HCT116 (cell line): Measurements from ENCODE around the gene DLK1. TPM values are rescaled to one million over a fixed set of nuclear protein-coding genes. Genes with fewer than 3 reads are reported as not detected.

Source experiments
- ATAC-seq: fragments of 200-7000 bp; cut with Tn5 transposase; 2 replicates; pipeline ENCODE4 v1.9.1; 2020; ENCODE audit warnings: mild to moderate bottlenecking, moderate library complexity
- BruUV-seq: library from RNA; stranded (reverse); fragments of 400-500 nt; replicated peaks from 2 replicates; lab custom pipeline; 2021; lab: Mats Ljungman, UMichigan
- CTCF ChIA-PET: fragments of 300-600 bp; sonication (Branson Sonifier 250); formaldehyde crosslinking; loops from one replicate; lab custom pipeline; 2021; ENCODE audit warnings: antibody characterized with exemption; lab: Charles Lee
- POLR2A ChIA-PET: fragments of 300-600, 350-600 bp; sonication (Branson Sonifier 250); formaldehyde crosslinking; loops from one replicate; lab custom pipeline; 2021; ENCODE audit warnings: antibody characterized with exemption; lab: Charles Lee
- RAD21 ChIA-PET, 2 experiments: fragments of 300-600 bp; sonication (Branson Sonifier 250); formaldehyde crosslinking; loops; one replicate each; lab custom pipeline; 2023; ENCODE audit warnings: low total read pairs in 2 of 2; ENCODE audit not compliant: uncharacterized antibody in 2 of 2, unreplicated experiment in 2 of 2, low non-redundant PET in 1 of 2; lab: Charles Lee
- DNase-seq: peaks from one replicate; pipeline ENCODE4 v3.0.0-alpha.2; 2010; ENCODE audit warnings: low read depth, low spot score
- H2AFZ ChIP-seq: fragments of 200-600 bp; shearing (Covaris generic), sonication (generic); 2 replicates; pipeline ENCODE4 v1.6.1; 2017; ENCODE audit warnings: low read depth, mixed run types, mixed read lengths, antibody characterized with exemption, low read length; ENCODE audit not compliant: poor library complexity, severe bottlenecking
- H3K27ac ChIP-seq: 2 replicates; pipeline ENCODE4 v1.5.1; 2012; ENCODE audit warnings: low read depth, low read length
- H3K27me3 ChIP-seq: fragments of 200-600 bp; sonication (generic); 2 replicates; pipeline ENCODE4 v1.6.1; 2016; ENCODE audit warnings: mixed run types, low read length, mixed read lengths; ENCODE audit not compliant: insufficient read depth
- H3K36me3 ChIP-seq, 2 experiments: fragments of 200-500 bp in 1 of 2; fragments of 200-600 bp in 1 of 2; sonication (Bioruptor generic) in 1 of 2; sonication (generic) in 1 of 2; 2 replicates each; pipeline versions ENCODE4 v1.5.1 to v1.6.1; 2014 to 2016; ENCODE audit warnings: low read length in 2 of 2, inconsistent platforms in 1 of 2, mixed read lengths in 1 of 2, mixed run types in 1 of 2; ENCODE audit not compliant: insufficient read depth in 2 of 2, control insufficient read depth in 1 of 2
- H3K4me1 ChIP-seq, 2 experiments: fragments of 200-600 bp in 1 of 2; sonication (generic) in 1 of 2; 2 replicates each; pipeline versions ENCODE4 v1.5.1 to v1.6.1; 2012 to 2017; ENCODE audit warnings: low read length in 2 of 2, inconsistent platforms in 1 of 2, mild to moderate bottlenecking in 1 of 2, mixed read lengths in 1 of 2, mixed run types in 1 of 2, moderate library complexity in 1 of 2; ENCODE audit not compliant: insufficient read depth in 2 of 2, control insufficient read depth in 1 of 2
- H3K4me2 ChIP-seq: fragments of 200-600 bp; sonication (generic); 2 replicates; pipeline ENCODE4 v1.6.1; 2017; ENCODE audit warnings: mixed run types, low read length, mixed read lengths
- H3K4me3 ChIP-seq, 2 experiments: fragments of 200-600 bp in 1 of 2; sonication (generic) in 1 of 2; replicated peaks in 1 of 2; 2 replicates each; pipeline ENCODE4 v1.5.1; 2011 to 2016; ENCODE audit warnings: low read length in 2 of 2, control low read depth in 1 of 2, low read depth in 1 of 2, mild to moderate bottlenecking in 1 of 2, mixed read lengths in 1 of 2, mixed run types in 1 of 2
- H3K79me2 ChIP-seq: fragments of 200-600 bp; sonication (generic); 2 replicates; pipeline ENCODE4 v1.6.1; 2017; ENCODE audit warnings: mild to moderate bottlenecking, mixed run types, low read length, moderate library complexity, mixed read lengths; ENCODE audit not compliant: insufficient read depth
- H3K9ac ChIP-seq: fragments of 200-600 bp; sonication (generic); 2 replicates; pipeline ENCODE4 v1.6.1; 2016; ENCODE audit warnings: low read length, mixed read lengths
- H3K9me2 ChIP-seq: fragments of 200-600 bp; sonication (generic), shearing (Covaris generic); 2 replicates; pipeline ENCODE4 v1.6.1; 2017; ENCODE audit warnings: mixed run types, mild to moderate bottlenecking, moderate library complexity; ENCODE audit not compliant: insufficient read depth
- H3K9me3 ChIP-seq, 2 experiments: fragments of 200-500 bp in 1 of 2; fragments of 200-600 bp in 1 of 2; sonication (Bioruptor generic) in 1 of 2; sonication (generic) in 1 of 2; 2 replicates each; pipeline ENCODE4 v1.6.1; 2014 to 2017; ENCODE audit warnings: low read length in 2 of 2, mixed read lengths in 2 of 2, inconsistent platforms in 1 of 2, low read depth in 1 of 2, mild to moderate bottlenecking in 1 of 2, mixed run types in 1 of 2, moderate library complexity in 1 of 2; ENCODE audit not compliant: control insufficient read depth in 1 of 2, insufficient read depth in 1 of 2
- H4K20me1 ChIP-seq: fragments of 200-600 bp; sonication (generic), shearing (Covaris generic); 2 replicates; pipeline ENCODE4 v1.6.1; 2017; ENCODE audit warnings: mixed run types, mild to moderate bottlenecking, moderate library complexity; ENCODE audit not compliant: insufficient read depth
- CEBPB ChIP-seq: IDR thresholded peaks from 2 replicates; pipeline ENCODE4 v1.6.1; 2012; ENCODE audit warnings: low read depth
- EGR1 ChIP-seq: IDR thresholded peaks from 2 replicates; pipeline ENCODE4 v1.6.1; 2012; ENCODE audit warnings: low read depth
- ELF1 ChIP-seq: IDR thresholded peaks from 2 replicates; pipeline ENCODE4 v1.6.1; 2012; ENCODE audit warnings: low read depth, borderline replicate concordance
- EZH2 ChIP-seq: fragments of 200-600 bp; sonication (generic); IDR thresholded peaks from 2 replicates; pipeline ENCODE4 v1.6.1; 2017; ENCODE audit warnings: antibody characterized with exemption, mixed run types
- JUND ChIP-seq: IDR thresholded peaks from 2 replicates; pipeline ENCODE4 v1.6.1; 2012
- POLR2A ChIP-seq: IDR thresholded peaks from 2 replicates; pipeline ENCODE4 v1.7.0; 2011; ENCODE audit warnings: borderline replicate concordance; ENCODE audit not compliant: insufficient read depth, insufficient read length; ENCODE audit errors: extremely low read depth
- RAD21 ChIP-seq: IDR thresholded peaks from 2 replicates; pipeline ENCODE4 v1.6.1; 2012; ENCODE audit warnings: low read depth, mild to moderate bottlenecking
- SIN3A ChIP-seq: IDR thresholded peaks from 2 replicates; pipeline ENCODE4 v1.6.1; 2012; ENCODE audit warnings: low read depth
- ZNF274 ChIP-seq: fragments of 200-500 bp; sonication (Bioruptor generic); IDR thresholded peaks from 2 replicates; pipeline ENCODE4 v1.6.1; 2014; ENCODE audit warnings: mild to moderate bottlenecking, low read depth, low read length, inconsistent platforms
- intact Hi-C: fragments of 100-400 bp; cut with micrococcal nuclease; formaldehyde crosslinking; loops from 2 replicates; pipeline ENCODE4 v1.10.0; 2022
- total RNA-seq: library from RNA; stranded (reverse); gene quantifications from one replicate; pipeline ENCODE4 v1.2.1, GENCODE V29; 2021; ENCODE audit not compliant: unreplicated experiment
- TF ChIP-seq, protein P1 (sequence below): IDR thresholded peaks from 2 replicates; pipeline ENCODE4 v1.6.1; 2012
- TF ChIP-seq, protein P2 (sequence below): IDR thresholded peaks from 2 replicates; pipeline ENCODE4 v1.6.1; 2012
- TF ChIP-seq, protein P3 (sequence below): IDR thresholded peaks from 2 replicates; pipeline ENCODE4 v1.6.1; 2011; ENCODE audit warnings: mild to moderate bottlenecking, low read length, moderate library complexity; ENCODE audit not compliant: insufficient replicate concordance; ENCODE audit errors: extremely low read depth
- TF ChIP-seq, protein P4 (sequence below), 3 experiments: fragments of 200-600 bp in 1 of 3; sonication (generic) in 1 of 3; IDR thresholded peaks in 2 of 3; conservative IDR thresholded peaks in 1 of 3; 2 replicates each; pipeline ENCODE4 v1.5.1; 2012 to 2017; ENCODE audit warnings: low read depth in 2 of 3, low read length in 2 of 3, antibody characterized with exemption in 1 of 3, borderline replicate concordance in 1 of 3, control low read depth in 1 of 3, mild to moderate bottlenecking in 1 of 3, mixed read lengths in 1 of 3, mixed run types in 1 of 3, moderate library complexity in 1 of 3; ENCODE audit not compliant: insufficient read depth in 1 of 3
- TF ChIP-seq, protein P5 (sequence below): IDR thresholded peaks from 2 replicates; pipeline ENCODE4 v1.6.1; 2012; ENCODE audit warnings: low read depth

Gene DLK1
- total RNA-seq, 1 experiment from 2014 or later: 1.5 TPM

DNA sequence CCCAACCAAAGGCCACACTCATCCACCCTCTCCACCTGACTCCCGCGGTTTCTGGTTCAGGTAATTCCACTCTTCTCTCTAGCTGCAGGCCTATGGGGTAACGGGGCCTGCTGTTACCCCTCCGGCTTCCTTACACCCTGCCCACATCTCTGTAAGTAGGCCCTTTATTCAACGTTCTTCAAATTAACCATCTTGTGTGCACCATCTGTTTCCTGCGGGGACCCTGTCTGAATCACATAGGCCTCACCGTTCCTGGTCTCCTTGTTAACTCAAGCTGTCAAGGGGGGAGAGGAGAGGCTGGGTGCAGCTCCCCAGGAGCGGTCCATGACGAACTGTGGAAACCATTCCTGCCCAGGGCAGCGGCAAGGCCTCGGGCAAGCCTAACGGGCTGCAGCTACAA, 9.3 kb upstream of the DLK1 start:
- ChIA-PET CTCF (no interaction called here), POLR2A (no interaction called here), RAD21 (no interaction called here)
- H4K20me1 ChIP-seq: no peaks in the 10 kb centered on the region
- H3K4me3 ChIP-seq: no peak overlapping the region
- DNase-seq (no peak), ATAC-seq (no peak)
- intact Hi-C loops: no loop called here
- H3K9me3 ChIP-seq: no peaks in the 10 kb centered on the region
- TF ChIP-seq ELF1 (no peak), SIN3A (no peak), POLR2A (no peak), RAD21 (no peak), JUND (no peak), ZNF274 (no peak), EGR1 (no peak), CEBPB (no peak), EZH2 (no peak)
- TF ChIP-seq, protein P1, sequence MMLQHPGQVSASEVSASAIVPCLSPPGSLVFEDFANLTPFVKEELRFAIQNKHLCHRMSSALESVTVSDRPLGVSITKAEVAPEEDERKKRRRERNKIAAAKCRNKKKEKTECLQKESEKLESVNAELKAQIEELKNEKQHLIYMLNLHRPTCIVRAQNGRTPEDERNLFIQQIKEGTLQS: no peak
- TF ChIP-seq, protein P2, sequence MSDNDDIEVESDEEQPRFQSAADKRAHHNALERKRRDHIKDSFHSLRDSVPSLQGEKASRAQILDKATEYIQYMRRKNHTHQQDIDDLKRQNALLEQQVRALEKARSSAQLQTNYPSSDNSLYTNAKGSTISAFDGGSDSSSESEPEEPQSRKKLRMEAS: no peak
- TF ChIP-seq, protein P3, sequence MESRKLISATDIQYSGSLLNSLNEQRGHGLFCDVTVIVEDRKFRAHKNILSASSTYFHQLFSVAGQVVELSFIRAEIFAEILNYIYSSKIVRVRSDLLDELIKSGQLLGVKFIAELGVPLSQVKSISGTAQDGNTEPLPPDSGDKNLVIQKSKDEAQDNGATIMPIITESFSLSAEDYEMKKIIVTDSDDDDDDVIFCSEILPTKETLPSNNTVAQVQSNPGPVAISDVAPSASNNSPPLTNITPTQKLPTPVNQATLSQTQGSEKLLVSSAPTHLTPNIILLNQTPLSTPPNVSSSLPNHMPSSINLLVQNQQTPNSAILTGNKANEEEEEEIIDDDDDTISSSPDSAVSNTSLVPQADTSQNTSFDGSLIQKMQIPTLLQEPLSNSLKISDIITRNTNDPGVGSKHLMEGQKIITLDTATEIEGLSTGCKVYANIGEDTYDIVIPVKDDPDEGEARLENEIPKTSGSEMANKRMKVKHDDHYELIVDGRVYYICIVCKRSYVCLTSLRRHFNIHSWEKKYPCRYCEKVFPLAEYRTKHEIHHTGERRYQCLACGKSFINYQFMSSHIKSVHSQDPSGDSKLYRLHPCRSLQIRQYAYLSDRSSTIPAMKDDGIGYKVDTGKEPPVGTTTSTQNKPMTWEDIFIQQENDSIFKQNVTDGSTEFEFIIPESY: no peak
- TF ChIP-seq, protein P4, sequence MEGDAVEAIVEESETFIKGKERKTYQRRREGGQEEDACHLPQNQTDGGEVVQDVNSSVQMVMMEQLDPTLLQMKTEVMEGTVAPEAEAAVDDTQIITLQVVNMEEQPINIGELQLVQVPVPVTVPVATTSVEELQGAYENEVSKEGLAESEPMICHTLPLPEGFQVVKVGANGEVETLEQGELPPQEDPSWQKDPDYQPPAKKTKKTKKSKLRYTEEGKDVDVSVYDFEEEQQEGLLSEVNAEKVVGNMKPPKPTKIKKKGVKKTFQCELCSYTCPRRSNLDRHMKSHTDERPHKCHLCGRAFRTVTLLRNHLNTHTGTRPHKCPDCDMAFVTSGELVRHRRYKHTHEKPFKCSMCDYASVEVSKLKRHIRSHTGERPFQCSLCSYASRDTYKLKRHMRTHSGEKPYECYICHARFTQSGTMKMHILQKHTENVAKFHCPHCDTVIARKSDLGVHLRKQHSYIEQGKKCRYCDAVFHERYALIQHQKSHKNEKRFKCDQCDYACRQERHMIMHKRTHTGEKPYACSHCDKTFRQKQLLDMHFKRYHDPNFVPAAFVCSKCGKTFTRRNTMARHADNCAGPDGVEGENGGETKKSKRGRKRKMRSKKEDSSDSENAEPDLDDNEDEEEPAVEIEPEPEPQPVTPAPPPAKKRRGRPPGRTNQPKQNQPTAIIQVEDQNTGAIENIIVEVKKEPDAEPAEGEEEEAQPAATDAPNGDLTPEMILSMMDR (IDR thresholded peaks at IDR 0.05 in 2 of 3, conservative IDR thresholded peaks at IDR 0.05 in 1 of 3; ENCODE audit: borderline replicate concordance in 1 of 3, insufficient read depth in 1 of 3, low read depth in 2 of 3, low read length in 2 of 3): no peak
- TF ChIP-seq, protein P5, sequence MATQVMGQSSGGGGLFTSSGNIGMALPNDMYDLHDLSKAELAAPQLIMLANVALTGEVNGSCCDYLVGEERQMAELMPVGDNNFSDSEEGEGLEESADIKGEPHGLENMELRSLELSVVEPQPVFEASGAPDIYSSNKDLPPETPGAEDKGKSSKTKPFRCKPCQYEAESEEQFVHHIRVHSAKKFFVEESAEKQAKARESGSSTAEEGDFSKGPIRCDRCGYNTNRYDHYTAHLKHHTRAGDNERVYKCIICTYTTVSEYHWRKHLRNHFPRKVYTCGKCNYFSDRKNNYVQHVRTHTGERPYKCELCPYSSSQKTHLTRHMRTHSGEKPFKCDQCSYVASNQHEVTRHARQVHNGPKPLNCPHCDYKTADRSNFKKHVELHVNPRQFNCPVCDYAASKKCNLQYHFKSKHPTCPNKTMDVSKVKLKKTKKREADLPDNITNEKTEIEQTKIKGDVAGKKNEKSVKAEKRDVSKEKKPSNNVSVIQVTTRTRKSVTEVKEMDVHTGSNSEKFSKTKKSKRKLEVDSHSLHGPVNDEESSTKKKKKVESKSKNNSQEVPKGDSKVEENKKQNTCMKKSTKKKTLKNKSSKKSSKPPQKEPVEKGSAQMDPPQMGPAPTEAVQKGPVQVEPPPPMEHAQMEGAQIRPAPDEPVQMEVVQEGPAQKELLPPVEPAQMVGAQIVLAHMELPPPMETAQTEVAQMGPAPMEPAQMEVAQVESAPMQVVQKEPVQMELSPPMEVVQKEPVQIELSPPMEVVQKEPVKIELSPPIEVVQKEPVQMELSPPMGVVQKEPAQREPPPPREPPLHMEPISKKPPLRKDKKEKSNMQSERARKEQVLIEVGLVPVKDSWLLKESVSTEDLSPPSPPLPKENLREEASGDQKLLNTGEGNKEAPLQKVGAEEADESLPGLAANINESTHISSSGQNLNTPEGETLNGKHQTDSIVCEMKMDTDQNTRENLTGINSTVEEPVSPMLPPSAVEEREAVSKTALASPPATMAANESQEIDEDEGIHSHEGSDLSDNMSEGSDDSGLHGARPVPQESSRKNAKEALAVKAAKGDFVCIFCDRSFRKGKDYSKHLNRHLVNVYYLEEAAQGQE: no peak
- H2AFZ ChIP-seq: no peak overlapping the region
- no peaks in the 10 kb centered on the region for H3K79me2 ChIP-seq
- no TSS peak for BruUV-seq
- H3K4me1 ChIP-seq: peaks cover 0 to 22% of the 10 kb centered on the region in 2 experiments; a peak in 3 of 4 replicates
- H3K27ac ChIP-seq: no peak overlapping the region
- no peak overlapping the region for H3K9ac ChIP-seq
- H3K36me3 ChIP-seq: no peaks in the 10 kb centered on the region
- H3K4me2 ChIP-seq: no peak overlapping the region
- no peaks in the 10 kb centered on the region; the same call in 1 of the 2 replicates for H3K27me3 ChIP-seq
- H3K9me2 ChIP-seq: no peaks in the 10 kb centered on the region
